Limb (tissue), 2 donors: ENCODE data around the gene TCEANC2.

Experiments used
- DNase-seq, 2 donors: peaks; one replicate each; pipeline ENCODE4 v3.0.0-alpha.2; 2016; ENCODE audit errors: extremely low spot score in 2 of 2

The TCEANC2 gene

DNA sequence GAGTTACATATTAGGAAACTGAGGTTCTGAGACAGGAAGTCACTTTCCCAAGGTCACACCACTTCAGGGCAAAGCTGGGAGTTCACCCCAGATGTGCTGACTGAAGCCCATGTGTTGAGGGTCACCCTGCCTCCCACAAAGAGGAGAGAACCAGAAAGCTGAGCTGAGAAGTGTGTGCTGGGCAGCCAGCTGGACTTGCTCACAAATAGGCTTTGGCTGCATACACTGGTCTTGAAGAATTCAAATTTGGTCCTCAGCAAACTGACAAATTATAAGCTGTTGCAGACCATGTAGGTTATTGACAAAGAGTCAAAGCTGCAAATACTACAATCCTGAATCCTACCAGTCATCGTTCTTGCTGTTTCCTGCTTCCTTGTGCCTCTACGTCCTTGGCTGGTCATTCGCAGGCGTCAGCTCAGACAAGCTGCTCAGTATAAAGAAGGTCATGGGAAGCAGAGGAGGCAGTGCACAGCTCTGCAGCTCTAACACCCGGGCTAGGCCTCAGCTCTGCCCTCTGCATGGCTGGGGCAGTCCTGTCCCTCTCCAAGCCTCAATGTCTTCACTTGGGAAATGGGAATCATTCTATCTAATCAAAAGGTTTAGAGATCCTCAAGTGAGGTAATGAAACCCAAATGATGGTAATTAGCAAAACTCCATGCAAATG lies 59.4 kb downstream of the TCEANC2 start:
- DNase-seq: no peak

DNA sequence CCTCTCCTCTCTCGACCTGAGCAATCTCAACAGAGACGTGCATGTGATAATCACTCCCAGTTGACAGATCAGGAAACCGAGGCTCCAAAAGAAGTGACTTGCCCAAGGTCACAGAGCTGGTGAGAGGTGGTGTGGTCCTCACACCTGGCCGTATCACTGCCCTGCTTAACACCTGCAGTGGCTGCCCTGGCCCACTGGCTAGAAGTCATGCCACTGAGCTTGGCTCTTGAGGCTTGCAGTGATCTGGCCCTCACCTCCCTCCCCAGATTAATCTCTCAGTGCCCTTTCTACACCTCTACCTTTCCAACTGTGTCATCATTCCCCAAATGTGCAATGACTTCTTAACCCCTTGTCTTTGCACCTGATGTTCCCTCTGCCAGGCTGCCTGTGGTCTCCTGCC lies 60.6 kb downstream of the TCEANC2 start:
- no peak for DNase-seq

DNA sequence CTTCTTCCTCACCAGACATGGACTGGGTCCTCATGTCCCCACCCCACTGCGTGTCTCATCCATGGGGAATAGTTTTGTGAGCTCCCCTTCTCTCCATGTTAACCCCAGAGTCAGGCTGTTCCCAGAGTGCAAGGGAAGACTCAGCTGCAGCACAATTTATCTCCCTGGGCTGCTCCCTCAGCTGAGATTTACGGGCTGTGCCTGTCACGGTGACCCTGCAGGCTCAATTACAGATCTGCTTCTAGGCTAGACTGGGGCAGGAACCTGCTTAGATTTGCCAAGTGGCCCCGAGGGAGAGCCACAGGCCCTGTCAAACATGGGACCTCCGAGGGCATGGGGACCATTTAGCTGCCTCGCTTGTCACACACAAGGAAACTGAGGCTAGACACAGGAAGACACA lies 61.5 kb downstream of the TCEANC2 start:
- no peak for DNase-seq

DNA sequence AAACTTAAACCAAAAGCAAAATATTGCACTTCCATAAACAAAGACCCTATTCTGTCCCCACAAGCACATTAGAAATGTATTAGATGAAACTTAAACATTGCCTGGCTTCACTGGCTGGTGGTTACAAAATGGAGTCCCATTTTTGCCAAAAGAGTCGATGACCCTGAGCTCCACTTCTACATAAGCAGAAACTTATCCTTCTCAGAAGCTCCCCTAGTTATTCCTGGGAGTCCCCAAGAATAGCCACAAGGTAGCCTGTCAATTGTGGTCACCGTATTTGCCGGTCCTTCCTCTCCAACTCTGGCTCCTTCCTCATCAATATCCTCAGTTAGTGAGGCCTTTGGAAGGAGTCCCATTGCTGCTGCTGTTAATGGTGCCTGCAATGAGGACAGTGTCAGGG lies 62.1 kb downstream of the TCEANC2 start:
- DNase-seq: no peak

DNA sequence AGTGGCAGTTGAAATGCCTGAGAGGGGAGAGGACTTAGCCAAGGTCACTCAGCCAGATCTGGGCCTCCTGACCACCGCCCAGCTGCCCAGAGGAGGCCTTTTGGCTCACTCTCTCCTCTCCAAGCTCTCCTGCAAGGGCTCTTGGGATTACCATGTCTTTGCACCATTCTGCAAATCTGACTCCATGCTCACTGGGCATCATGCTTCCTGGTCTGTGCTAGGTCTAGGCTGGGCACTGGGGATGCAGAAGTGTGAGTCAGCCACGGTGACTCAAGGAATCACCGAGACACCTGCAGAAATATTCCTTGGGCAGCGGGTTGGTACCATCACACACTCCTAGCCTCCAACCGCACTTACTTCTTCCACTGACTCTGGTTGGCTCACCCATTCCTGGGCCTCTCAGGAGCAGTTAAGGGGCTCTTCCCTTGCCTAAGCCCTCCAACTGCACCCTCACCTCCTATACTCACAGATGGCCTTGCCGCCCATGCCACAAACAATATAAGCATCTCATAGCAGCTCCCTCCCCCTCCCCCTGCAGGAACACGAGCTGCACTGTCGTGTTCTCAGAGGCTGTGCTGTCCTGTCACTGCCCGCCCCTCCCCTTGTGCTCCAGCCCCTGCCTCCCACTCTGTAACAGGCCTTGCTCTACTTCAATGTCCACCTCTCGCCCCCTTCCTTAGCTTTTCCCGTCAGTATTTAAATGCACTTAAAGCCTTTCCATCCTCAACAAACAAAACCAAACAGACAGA lies 64.6 kb downstream of the TCEANC2 start:
- DNase-seq: no peak

DNA sequence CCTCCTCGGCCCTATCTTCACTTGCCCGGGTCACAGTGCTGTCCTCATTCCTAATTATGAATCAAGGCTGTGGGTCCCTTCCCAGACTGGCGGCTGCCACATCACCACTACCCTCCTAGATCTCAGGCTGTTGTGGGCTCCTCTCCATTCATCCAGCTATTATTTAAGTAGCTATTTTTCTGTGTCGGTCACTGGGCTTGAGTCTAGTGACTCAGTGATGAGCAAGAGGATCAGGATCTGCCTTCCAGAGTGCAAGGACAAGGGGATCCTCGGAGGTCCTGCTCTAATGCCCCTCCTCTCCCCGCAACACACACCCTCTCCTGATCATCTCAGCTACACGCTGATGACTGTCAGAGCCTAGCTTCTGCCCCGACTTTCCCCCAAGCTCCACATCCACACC lies 65.3 kb downstream of the TCEANC2 start:
- DNase-seq: no peak

DNA sequence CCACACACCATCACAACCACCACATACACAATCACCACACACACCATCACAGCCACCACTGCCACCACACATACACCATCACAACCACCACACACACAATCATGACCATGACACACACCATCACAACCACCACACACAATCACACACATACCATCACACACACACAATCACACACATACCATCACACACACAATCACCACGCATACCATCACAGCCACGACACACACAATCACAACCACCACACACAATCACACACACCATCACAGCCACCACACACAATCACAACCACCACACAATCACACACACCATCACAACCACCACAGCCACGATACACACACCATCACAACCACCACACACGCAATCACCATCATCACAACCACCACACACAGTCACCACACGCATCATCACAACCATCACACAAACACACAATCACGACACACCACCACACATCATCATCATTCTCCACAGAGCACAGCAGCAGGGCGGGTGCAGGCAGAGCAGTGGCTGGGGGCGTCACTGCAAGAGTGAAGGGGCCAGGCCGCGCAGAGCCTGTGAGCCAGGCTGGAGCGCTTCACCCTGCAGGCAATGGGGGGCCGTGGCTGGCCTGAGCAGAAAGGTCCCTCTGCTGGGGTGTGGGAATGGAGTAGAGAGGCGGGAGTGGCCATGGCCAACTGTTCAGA lies 66.8 kb downstream of the TCEANC2 start:
- DNase-seq: no peak

DNA sequence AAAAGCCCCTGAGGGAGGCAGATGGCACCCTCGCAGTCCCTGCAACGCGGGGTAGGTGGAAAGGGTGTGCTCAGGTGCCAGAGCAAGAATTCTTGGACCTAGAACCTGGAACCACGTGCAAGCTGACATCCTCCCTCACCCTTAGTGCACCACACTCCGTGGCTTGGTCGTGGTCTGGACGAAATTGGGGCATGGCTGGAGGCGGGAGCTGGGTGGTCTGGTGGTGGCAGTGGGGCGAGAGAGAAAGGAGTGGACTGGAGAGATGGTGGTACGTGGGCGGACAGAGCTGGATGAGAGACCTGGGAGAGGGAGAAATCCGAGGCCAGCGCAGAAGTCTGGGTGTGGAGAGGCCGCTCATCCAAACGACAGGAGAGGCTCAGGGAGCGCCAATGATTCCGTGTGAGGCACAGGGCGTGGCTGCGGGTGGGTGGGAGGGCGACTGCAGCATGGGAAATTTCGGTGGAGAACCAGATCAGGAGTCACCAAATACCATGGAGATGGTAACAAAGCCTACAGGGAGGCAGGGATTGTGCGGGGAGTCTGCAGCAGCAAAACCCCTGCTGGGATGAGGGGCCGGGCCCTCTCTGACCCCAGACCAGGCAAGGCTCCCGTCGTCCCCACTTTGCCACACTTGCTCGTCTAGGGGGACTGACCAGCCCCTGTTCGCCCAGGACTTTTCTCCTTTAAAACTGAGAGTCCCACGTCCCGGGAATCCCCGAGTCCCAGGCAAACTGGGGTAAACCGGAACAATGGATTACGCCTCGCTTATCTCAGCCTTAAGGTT lies 67.5 kb downstream of the TCEANC2 start:
- no peak for DNase-seq

DNA sequence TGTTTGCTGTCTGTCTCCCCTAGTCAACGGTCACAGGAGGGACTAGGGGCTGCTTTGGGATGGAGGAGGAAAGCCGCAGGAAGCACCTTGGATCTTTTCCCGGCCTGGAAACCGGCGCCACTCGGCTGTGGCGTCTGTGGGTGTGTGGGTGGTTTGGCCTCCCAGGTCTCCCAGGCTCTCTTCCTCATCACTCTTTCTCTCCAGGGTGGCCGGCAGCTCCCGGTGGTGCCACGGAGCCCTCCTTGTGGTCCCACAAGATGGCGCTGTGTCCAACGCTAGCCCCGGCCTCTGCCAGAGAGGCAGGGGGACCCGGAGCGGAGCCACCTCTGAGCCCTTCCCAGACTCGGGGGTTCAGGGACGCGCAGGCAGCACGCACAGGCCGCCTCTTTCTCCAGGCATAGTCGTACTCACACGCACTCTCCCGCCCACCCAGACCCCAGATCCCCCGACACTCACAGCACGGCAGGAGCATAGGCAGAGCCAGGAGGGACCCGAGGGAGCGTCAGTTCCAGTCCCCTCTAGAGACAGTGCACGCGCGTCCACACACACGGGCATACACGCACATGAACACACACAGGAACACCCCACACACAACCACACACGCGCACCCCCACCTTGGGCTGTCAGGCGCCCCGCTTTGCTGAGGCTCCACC lies 68.2 kb downstream of the TCEANC2 start:
- DNase-seq: peak; percentile 66 to 89

DNA sequence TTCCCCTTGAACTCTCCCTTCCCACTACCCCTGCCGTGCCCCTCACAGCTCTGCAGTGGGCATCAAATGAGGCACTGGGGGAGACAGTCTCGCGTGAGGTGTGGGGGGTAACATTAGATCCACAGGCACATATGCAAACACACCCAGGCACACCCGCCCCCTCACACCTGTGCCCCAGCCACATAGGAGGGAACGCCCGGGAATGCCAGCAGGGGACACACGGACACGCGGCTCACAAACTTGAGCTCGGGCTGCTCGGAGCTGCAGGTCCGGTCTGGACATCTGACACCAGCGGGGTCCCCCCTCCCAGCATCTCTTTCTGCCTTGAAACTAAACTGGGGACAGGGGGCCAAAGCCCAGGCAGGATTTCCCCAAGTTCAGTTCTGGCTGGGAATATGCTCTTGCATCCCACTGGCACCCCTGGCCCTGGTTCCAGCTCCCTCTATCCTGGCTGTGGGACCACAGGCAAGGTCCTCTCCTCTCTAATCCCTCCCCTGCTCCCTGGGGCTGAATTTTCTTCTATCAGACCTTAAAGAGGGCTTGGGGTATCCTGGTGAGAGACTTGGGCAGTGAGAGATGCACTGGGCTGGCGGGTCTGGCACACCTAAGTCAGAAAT lies 68.8 kb downstream of the TCEANC2 start:
- peak in 1 of 2 donors; percentile 50 for DNase-seq

DNA sequence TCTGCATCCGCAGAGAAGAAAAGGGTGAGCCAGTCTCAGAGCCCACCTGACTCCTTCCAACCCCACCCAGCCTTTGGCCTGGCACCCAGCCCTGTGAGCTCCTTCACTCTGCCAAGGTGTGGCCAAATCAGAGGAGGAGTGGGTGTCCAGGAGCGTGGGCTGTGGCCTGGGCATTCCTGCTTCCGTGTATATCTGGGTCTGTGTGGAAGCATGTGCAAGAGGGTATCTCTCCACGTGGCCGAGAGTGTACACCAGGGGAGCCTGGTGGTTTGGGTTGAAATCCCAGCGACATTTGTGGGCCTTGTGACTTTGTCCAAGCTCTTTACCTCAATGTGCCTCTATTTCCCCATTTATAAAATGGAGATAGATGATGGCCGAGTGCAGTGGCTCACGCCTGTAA lies 69.6 kb downstream of the TCEANC2 start:
- no peak for DNase-seq

DNA sequence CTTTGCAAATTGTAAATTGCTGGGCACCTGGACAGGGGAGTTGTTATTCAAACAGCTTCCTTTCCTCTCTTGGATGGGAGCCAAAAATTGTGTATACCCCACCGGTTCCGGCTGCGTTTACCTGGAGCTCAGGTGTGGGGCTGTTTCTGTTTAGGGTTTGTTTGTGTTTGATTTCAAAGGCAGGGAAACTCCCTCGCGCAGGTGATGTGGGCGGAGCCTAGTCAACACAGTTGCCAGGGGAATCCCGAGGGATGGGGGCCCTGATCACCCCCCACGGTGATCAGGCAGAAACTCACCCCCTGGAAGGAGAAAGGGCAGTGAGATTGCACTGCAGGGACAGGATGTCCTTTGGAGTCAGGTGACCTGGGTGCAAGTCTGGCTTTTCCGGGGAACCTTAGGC lies 71.1 kb downstream of the TCEANC2 start:
- DNase-seq: no peak

DNA sequence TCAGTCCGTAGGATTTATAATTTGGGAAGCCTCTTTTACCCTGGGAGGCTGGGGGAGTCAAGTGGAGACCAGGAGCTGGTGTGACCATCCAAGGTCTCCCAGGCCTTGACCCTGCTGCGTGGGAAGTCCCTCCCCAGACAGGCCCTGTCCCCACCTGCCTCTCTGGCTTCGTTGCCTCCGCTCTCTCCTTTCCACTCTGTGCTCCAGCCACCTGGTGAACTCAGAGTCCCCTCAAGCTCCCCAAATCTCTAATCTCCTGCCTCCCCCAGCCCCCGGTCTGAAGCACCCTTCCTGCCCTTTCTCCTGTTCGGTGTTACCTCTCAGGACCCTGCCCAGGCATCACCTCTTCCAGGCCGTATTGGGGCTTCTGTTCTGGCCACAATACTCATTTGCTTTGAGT lies 71.5 kb downstream of the TCEANC2 start:
- DNase-seq: no peak

DNA sequence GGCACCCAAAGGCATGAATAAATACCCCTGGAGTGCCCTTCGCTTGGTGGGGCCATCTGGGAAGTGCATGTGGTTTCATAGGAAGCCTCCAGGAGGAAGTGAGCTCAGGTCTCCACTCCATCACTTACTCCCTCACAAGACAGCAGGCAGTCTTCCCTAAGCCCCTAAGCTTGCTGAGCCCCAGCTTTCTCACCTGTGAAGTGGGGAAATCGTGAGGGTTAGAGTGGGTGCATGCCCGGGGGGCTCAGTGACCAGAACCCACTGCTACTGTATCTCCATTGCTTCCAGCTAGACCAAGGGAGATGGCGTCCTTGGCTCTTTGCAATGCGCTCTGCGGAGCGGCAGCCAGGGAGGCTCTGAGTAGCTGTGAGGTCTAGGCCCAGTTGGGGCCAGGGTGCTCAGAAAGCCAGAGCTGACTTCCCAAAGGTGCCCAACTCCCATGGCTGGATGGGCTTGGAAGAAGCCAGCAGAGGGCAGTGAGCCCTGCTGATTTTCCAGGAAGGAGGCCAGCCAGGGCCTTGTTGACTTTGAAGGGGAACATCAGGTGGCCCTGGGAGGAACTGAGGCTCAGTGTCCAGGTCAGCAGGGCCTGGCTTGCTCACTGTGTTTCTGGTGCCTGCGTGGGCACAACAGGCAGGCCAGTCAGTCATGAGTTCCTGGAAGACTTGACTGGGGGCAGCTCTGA lies 72.1 kb downstream of the TCEANC2 start:
- DNase-seq: no peak

DNA sequence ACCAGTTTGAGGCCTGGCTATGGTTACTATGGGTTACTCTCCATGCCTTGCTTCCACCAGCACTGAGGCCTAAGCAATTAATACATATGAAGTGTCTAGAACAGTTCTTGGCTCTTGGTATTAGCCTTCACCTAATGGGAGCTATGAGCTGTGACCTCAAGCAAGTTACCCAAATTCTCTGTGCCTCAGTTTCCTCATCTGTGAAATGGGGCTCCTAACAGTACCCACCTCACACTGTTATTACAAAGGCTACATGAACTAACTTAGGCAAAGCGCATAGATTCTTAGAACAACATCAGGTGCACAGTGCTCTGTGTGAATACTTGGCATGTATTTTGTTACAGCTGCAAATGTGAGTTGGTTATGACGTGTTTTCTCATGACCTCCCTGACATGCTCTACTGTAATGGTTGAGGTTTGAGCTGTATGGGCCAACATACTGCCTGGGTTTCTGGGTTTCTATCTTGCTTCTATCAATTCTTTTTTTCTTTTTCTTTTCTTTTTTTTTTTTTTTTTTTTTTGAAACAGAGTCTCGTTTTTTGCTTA lies 72.9 kb downstream of the TCEANC2 start:
- no peak for DNase-seq

DNA sequence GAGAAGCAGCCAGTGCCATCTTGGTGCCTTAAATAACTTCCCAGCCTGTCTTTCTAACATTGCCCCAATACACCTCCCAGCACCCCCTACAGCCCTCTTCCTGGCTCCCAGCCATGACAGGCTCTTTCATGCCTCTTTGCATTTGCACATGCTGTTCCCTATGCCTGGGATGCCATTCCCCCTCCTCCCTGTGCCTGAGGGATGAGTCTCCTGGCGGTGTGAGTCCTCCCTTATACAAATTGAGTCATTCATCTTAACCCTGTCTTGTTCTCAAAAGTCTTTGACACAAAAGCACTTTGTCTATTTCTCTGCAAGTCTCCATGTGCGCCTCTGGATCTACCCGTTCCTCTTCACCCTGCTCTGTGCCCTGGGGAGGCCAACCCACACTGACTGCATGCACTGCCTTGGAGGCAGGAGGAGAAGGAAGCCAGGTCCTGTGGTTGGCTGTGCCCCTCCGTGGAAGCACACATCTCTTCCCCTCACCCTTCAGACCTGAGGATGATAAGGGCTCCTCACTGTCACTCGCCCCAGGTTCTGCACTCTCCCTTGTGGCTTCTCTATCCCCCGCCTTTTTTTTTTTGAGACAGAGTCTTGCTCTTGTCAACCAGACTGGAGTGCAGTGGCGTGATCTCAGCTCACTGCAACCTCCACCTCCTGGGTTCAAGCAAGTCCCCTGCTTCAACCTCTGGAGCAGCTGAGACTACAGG lies 74.3 kb downstream of the TCEANC2 start:
- DNase-seq: no peak

DNA sequence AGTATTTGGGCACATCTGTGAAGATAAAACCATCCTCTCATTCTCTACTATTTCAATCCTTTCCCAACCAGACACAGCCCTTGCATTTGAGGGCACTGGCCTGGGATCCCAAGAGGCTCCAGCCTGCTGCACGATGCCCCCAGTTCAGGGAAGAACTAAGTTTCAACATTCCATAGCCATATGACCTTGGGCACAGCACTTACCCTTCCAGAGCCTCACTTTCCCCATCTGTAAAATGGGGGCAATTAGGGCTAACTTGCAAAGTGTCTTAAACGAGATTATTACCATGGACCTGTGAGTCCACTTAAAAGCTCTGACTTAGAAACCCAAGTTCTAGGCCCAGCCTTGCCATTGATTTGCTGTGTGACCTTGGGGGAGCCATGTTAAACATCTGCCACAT lies 76.5 kb downstream of the TCEANC2 start:
- DNase-seq: no peak

DNA sequence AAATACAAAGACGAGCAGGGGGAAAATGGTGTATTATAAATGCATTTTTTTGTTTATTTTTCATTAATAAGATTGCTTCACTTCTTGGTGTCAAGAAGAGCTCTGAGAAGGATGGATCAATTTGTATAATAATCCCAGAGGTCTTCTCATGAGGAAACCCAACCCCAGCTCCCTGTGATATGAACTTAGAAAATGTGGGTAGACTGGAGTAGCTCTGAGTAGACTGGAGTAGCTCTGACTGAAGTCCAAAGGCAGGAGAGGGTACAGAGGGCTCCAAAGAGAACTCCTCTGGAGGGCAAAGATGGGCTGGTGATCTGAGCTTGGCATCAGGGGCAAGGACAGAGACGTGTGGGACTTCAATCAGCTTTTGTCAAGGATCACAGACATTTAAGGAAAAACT lies 78.0 kb downstream of the TCEANC2 start:
- DNase-seq: no peak

DNA sequence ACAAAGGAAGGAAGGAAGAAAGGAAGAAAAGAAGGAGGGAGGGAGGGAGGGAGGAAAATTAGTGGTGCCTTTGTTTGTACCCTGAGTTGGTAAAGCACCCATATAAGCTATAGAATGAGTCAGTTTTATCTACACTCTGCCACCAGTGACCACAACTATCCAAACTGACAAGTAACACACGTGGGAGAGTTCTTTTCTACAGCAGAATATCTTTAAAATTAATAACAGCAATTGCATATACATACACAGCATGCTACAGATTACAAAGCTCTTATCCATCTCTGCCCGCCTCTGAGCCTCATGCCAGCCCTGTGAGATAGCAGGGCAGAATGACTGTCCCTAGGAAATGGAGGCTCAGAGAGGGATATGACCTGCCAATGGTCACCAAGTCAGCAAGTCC lies 79.1 kb downstream of the TCEANC2 start:
- DNase-seq: no peak

DNA sequence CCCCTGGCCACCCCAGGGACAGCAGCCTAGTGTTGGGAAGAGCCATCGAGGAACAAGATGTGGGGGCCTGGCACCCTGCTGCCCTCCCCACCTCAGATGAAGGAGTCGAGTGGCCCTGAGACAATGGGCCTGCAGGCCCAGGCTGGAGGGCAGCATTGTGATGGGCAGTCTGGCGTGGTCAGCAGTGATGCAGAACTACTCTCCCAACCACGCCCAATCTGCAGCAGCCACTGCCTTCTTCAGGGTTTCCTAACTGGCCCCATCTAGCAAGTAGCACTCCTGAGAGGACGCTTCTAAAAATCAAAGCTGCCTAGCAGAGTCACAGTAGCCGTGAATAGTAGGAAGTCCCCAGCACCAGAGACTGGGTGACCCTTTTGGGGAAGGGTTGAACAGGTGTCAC lies 80.9 kb downstream of the TCEANC2 start:
- DNase-seq: no peak
